ENCODE measurements around the gene ACOT13.
"Not testable (repeated sequence)": the region's sequence is repeated elsewhere in the genome, so short reads cannot be mapped to it uniquely, and the experiment has no call there.

Gene ACOT13

DNA sequence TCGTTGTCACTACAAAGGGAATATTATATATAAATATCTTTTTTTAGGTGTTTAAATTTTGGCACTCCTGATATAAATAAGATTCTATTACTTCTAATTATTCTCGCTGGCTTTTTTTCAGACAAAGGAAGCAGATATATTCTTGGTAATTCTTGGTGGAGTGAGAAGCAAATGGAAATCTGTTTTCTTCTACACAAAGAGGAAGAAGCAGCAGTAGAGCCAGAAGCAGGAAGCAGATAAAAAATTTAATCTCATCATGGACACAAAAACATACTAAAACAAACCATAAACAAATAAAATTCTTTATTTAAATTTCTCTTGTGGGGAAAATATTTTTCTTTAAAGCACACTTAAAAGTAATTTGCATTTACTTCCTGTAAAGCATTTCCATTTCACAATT lies 17.2 kb upstream of the ACOT13 start:
- TF ChIP-seq, protein P1, sequence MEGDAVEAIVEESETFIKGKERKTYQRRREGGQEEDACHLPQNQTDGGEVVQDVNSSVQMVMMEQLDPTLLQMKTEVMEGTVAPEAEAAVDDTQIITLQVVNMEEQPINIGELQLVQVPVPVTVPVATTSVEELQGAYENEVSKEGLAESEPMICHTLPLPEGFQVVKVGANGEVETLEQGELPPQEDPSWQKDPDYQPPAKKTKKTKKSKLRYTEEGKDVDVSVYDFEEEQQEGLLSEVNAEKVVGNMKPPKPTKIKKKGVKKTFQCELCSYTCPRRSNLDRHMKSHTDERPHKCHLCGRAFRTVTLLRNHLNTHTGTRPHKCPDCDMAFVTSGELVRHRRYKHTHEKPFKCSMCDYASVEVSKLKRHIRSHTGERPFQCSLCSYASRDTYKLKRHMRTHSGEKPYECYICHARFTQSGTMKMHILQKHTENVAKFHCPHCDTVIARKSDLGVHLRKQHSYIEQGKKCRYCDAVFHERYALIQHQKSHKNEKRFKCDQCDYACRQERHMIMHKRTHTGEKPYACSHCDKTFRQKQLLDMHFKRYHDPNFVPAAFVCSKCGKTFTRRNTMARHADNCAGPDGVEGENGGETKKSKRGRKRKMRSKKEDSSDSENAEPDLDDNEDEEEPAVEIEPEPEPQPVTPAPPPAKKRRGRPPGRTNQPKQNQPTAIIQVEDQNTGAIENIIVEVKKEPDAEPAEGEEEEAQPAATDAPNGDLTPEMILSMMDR (IDR thresholded peaks at IDR 0.05; ENCODE audit: low read depth, low read length): no peak
- H3K4me3 ChIP-seq (ENCODE audit: low read depth, low read length): no peak overlapping the region

DNA sequence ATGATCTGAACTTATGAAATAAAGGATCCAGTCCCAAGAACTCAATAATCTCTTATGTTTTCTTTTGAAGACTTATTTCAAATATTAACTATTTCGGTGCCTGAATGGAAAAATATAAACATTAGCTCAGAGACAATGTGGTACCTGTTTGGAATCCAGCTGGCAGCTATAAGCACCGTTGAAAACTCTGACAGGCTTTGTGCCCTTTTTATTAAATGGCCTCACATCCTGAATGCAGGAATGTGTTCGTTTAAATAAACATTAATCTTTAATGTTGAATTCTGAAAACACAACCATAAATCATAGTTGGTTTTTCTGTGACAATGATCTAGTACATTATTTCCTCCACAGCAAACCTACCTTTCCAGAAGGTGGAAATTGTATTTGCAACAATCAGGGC lies 16.5 kb upstream of the ACOT13 start:
- H3K4me3 ChIP-seq (ENCODE audit: low read depth, low read length): no peak overlapping the region
- TF ChIP-seq, protein P1 (IDR thresholded peaks at IDR 0.05; ENCODE audit: low read depth, low read length): no peak

DNA sequence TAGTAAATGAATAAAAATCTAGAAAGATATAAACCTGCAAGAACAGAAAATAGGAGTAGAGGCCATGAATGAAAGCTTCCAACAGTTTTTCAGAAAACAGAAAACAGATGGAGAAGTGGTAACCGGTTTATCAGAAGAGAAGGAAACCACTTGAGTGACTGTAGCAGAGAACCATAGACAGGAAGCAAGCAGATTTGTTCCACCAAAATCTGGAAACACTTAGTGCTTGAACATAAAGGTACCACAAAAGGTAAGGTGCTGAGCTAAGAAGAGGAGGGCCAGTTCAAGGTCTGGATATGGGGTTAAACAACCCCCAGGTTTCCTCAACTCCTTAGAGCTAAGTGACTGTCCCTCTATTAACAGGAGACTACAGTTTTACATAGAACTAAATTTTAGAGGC lies 11.7 kb upstream of the ACOT13 start:
- TF ChIP-seq, protein P1 (IDR thresholded peaks at IDR 0.05; ENCODE audit: low read depth, low read length): no peak

DNA sequence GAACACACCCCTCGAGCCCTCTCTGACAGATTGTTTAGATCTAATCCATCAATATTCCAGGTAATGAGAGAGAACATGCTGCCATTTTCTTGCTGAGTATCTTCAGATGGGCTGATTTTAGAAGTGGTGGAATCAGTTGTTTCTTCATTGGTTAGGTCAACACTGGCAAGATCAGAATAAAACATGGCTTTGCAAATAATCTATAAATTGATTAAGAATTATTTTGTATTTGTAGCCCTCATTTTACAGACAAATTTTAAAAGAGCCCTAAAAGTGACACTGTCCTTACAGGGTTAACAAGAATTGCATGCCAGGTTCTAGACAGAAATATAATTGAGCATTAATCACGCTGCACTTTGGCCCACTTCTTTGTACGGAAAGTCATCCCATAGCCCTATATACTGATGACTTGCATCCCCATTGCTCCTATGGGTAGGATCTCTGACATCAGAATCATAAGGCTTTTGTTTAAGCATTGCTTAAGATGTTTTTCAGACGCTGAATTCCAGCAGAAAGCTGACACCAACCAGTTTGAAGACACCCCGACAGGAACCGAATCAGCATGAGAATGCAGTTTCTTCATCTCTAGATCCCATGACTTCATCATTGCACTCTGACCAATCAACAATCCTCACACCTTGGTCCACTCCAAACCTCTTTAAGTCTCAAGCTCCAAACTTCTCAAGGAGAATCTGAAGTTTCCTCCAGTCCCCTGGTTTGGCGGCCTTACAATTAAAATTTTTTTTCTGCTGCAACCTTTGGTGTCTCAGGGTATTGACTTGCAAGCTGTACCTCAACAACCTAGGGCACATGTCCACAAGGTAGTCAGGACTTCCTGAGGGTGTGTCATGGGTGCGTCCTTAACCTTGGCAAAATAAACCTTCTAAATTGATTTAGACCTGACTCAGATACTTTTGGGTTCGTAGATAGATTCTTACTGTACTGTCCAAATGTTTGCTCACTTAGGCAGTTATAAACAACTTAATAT lies 8.0 kb upstream of the ACOT13 start:
- no peak overlapping the region for H3K4me3 ChIP-seq (ENCODE audit: low read depth, low read length)
- TF ChIP-seq, protein P1 (IDR thresholded peaks at IDR 0.05; ENCODE audit: low read depth, low read length): no peak

More for the DNA sequence above, 11.7 kb upstream of the ACOT13 start:
- no peak overlapping the region for H3K4me3 ChIP-seq (ENCODE audit: low read depth, low read length)

DNA sequence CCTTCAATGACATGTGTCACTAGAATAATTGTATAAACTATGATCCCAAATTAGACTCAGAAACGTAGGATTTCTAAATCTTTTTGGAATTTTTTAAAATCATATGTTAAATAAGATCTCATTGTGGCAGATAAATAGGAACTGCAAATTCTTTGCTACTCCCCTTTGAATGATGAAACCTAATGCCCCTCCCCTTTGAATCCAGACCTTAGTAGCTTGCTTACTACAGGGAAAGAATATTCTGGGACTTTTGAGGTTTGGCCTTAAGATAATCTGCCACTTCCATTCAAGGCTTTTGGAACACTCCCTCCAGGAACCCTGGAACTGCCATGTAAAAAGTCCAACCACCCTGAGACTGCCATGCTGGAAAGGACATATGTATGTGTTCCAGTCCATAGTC lies 7.3 kb upstream of the ACOT13 start:
- TF ChIP-seq, protein P1 (IDR thresholded peaks at IDR 0.05; ENCODE audit: low read depth, low read length): no peak
- H3K4me3 ChIP-seq (ENCODE audit: low read depth, low read length): no peak overlapping the region

DNA sequence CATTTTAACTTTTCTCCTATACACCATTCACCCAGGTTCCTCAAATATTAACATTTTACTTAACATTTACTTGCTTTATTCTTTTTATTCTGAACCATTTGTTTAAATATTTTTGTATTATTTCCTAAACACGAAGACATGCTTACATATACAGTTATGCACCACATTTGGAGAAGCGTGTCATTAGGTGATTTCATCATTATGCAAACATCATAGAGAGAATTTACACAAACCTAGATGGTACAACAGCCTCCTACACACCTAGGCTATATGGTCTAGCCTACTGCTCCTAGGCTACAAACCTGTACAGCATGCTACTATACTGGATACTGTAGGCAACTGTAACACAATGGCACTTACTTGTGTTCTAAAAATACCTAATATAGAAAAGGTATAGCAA lies 6.8 kb upstream of the ACOT13 start:
- TF ChIP-seq, protein P1 (IDR thresholded peaks at IDR 0.05; ENCODE audit: low read depth, low read length): no peak
- H3K4me3 ChIP-seq (ENCODE audit: low read depth, low read length): no peak overlapping the region

DNA sequence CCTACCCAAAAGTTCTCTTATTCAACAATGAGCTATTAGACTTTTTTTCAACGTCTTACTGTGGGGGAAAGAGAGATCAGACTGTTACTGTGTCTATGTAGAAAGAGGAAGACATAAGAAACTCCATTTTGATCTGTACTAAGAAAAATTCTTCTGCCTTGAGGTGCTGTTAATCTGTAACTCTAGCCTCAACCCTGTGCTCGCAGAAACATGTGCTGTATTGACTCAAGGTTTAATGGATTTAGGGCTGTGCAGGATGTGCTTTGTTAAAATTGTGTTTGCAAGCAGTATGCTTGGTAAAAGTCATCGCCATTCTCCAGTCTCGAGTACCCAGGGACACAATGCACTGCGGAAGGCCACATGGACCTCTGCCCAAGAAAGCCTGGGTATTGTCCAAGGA lies 5.1 kb upstream of the ACOT13 start:
- not testable (repeated sequence) for H3K4me3 ChIP-seq (ENCODE audit: low read depth, low read length)
